Measurements from ENCODE around the gene AURKAIP1.

Gene AURKAIP1

DNA sequence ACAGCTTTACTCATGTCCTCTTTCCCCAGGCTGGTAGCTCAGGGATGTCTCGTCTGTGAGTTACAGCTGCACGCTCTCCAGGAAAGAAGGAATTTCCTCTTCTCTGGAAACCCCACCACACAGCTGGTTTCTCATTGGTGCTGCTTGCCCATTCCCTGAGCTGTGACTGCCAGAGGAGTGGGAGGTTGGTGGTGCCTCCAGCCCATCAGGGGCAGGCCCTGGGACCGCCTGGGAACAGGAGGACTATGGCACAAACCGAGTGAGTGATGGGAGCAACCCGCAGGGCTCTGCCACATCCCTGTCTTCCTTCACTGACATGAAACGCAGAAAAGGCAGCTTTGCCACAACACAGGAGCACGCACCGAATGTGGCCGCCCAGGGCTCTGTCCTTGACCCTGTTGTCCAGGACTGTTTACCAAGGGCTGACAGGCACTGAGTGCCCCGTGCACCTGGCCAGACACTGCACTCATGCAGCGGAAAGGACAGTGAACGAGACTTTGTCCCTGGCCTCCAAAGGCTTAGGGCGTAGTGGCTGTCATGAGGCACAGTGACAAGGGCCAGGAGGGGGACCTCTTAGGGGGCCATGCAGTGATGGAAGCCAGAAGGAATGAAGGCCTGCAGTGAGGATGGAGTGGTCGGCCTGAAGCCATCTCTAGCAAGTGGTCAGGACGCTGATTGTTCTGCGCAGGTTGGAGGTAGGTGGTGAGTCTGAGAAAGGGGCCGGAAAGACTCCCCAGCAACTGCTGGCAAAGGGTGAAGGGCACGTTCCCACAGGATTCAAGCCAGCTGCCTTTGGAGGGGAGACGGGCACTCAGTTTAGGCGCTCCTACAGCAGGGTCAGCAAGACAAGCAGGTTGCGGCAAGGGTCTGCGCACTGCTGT is 25.8 kb upstream of the AURKAIP1 start:
- Histone ChIP-seq H3K9me3 (ENCODE audit: severe bottlenecking) (no peaks in the 10 kb centered on the region), H3K27me3 (ENCODE audit: insufficient read depth, low read depth, severe bottlenecking) (no peaks in the 10 kb centered on the region), H3K4me3 (ENCODE audit: low read depth, low read length) (no peak overlapping the region), H3K27ac (peak overlapping the region; percentile 88), H3K36me3 (peaks cover 84% of the 10 kb centered on the region)
- no peak for DNase-seq
- TF ChIP-seq, protein P1, sequence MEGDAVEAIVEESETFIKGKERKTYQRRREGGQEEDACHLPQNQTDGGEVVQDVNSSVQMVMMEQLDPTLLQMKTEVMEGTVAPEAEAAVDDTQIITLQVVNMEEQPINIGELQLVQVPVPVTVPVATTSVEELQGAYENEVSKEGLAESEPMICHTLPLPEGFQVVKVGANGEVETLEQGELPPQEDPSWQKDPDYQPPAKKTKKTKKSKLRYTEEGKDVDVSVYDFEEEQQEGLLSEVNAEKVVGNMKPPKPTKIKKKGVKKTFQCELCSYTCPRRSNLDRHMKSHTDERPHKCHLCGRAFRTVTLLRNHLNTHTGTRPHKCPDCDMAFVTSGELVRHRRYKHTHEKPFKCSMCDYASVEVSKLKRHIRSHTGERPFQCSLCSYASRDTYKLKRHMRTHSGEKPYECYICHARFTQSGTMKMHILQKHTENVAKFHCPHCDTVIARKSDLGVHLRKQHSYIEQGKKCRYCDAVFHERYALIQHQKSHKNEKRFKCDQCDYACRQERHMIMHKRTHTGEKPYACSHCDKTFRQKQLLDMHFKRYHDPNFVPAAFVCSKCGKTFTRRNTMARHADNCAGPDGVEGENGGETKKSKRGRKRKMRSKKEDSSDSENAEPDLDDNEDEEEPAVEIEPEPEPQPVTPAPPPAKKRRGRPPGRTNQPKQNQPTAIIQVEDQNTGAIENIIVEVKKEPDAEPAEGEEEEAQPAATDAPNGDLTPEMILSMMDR (IDR thresholded peaks at IDR 0.05; ENCODE audit: low read depth, low read length), result no peak

DNA sequence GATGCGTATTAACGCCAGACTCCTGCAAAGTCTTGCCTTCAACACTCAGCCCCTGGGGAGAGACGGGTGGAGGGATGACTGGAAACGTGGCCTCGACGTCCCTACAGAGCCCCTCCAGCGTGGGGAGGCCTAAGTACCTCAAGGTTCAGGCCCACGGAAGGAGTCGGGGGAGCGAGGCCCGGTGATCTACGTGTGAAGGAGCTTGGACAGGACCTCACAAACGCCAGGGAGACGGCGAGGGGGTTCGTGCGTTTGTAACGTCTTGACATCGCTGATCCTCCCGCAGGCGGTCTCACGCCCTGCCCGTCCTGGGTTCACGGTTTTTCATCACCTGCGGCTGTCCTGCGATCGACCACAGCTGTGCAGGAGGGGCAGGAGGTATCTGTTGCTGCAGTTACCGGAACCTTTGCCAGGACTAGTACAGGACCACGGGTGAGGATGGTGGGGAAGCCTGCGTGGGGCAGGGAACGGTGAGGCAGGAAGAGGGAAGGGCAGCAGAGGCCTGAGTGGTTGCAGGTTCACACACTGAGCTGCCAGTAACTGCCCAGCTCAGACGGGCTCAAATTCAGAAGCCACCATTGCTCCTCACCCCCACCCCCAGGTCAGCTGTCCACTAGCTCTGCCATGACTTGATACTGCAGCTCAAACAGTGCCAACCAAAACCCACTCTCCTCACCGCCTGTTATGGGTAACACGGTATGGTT is 25.0 kb upstream of the AURKAIP1 start:
- DNase-seq, result no peak
- TF ChIP-seq, protein P1 (IDR thresholded peaks at IDR 0.05; ENCODE audit: low read depth, low read length), result no peak
- Histone ChIP-seq H3K27me3 (ENCODE audit: insufficient read depth, low read depth, severe bottlenecking) (no peaks in the 10 kb centered on the region), H3K9me3 (ENCODE audit: severe bottlenecking) (no peaks in the 10 kb centered on the region), H3K4me3 (ENCODE audit: low read depth, low read length) (peak overlapping the region; percentile 78), H3K27ac (peak overlapping the region; percentile 88), H3K36me3 (peaks cover 84% of the 10 kb centered on the region)

DNA sequence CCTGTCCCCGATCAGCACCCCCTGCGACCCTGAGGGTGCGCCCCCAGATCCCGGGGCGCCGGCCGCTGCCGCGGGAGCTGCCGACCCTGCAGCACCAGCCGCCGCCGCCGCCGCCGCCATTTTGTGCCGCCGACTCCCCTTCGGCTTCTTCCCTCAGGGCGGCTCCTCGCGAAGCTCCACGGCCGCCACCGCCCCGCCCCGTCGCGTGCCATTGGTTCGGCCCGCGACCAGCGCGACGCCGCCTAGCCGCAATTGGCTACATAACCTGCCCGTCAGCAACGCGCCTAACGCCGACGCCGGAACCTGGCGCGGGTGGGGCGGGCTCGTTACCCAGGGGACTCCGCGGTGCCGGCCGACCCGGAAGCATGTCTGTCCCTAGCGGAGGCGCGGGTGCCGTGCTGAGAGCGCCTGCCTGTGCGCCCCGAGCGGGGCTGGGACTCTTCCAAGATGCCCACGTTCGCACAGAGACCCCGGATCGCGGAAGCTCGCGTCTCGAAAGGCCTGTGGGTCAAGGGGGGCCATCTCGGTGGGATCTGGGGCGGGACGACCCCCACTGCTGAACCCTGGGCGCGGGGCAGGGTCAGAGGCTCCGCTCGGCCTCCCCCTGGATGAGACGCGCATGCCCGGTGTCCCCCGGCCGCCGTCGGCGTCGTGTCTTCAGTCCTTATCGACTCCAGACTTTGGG is 24.3 kb upstream of the AURKAIP1 start, which contains the start of gene CCNL2:
Gene CCNL2, minus strand, starts transcription at position 149 of the 685 bp plus-strand sequence. Its CDS starts 29 bp downstream, at position 120.
- peaks cover 82% of the 10 kb centered on the region for H3K36me3 ChIP-seq
- DNase-seq, result peak; percentile 99
- no peaks in the 10 kb centered on the region for H3K9me3 ChIP-seq (ENCODE audit: severe bottlenecking)
- no peaks in the 10 kb centered on the region for H3K27me3 ChIP-seq (ENCODE audit: insufficient read depth, low read depth, severe bottlenecking)
- H3K4me3 ChIP-seq (ENCODE audit: low read depth, low read length), result peak within 1 kb of the TSS; percentile 78
- TF ChIP-seq, protein P1 (IDR thresholded peaks at IDR 0.05; ENCODE audit: low read depth, low read length), result peak; percentile 55
- peak within 1 kb of the TSS; percentile 88 for H3K27ac ChIP-seq

DNA sequence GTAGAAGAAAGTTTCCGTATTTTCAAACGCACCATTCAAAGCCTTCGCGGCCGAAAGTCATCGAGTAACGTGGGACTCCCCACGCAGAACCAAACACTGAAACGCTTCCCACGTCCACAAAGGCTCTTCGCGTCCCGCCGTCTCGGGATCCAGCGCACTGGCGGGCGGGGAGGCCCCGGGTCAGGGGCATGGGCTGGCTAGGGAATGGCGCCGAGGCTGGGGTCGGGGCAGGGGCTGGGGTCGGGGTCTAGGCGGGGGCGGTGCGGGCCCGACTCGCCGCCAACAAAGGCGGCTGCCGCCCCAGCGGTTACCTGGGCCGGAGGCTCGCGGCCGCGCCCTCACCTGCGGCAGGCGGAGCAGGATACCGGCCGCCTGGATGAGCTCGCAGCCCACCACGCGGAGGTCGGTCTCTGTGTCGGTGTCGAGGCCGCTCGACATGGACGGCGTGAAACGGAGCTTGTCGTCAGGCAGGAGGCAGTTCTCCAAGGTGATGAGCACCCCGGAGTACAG is 23.7 kb upstream of the AURKAIP1 start:
- DNase-seq, result no peak
- H3K27ac ChIP-seq, result peak overlapping the region; percentile 83
- H3K27me3 ChIP-seq (ENCODE audit: insufficient read depth, low read depth, severe bottlenecking), result no peaks in the 10 kb centered on the region
- no peaks in the 10 kb centered on the region for H3K9me3 ChIP-seq (ENCODE audit: severe bottlenecking)
- H3K36me3 ChIP-seq, result peaks cover 83% of the 10 kb centered on the region
- peak overlapping the region; percentile 75 for H3K4me3 ChIP-seq (ENCODE audit: low read depth, low read length)
- TF ChIP-seq, protein P1 (IDR thresholded peaks at IDR 0.05; ENCODE audit: low read depth, low read length), result no peak

DNA sequence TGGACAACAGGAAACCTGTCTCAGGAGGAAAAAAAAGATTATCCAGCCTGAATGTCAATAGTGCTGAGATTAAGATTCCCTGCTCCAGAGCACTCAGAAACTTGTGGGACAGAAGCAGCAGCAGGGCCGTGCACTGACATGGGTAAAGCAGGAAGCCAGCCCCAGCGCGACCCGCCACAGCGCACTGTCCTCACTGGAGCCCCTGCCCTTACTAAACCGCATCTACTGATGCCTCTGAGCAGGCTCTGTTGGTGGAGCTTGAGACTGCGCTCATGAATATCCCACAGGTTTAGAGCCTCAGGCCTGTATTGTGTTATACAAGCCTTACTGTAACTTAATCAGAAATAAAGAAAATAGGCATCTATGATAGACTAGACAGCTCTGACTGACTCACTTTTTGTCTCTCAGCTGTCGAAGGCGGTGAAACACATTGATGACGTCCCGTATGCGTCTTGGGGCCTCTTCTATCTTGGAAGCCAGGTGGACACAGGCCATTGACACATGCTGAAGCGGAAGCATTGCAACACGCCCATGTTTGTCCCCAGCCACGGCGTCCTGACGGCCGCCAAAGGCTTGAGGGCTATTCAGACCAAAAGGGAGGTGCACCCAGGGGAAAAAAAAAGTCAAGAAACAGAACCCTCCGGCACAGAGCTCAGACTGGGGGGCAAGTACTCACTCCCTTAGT is 23.0 kb upstream of the AURKAIP1 start:
- H3K36me3 ChIP-seq, result peaks cover 84% of the 10 kb centered on the region
- H3K27ac ChIP-seq, result peak overlapping the region; percentile 83
- TF ChIP-seq, protein P1 (IDR thresholded peaks at IDR 0.05; ENCODE audit: low read depth, low read length), result no peak
- DNase-seq, result no peak
- no peaks in the 10 kb centered on the region for H3K9me3 ChIP-seq (ENCODE audit: severe bottlenecking)
- H3K27me3 ChIP-seq (ENCODE audit: insufficient read depth, low read depth, severe bottlenecking), result no peaks in the 10 kb centered on the region
- peak overlapping the region; percentile 75 for H3K4me3 ChIP-seq (ENCODE audit: low read depth, low read length)

Data from WERI-Rb-1 (cell line).